PC-3 (cell line): ENCODE data around the gene ALKBH2. TPM values are rescaled to one million over a fixed set of nuclear protein-coding genes. Genes with fewer than 3 reads are reported as not detected.

Experiments used
- ATAC-seq: fragments of 200-7000 bp; cut with Tn5 transposase; 2 replicates; pipeline ENCODE4 v1.9.1; 2020; ENCODE audit warnings: mild to moderate bottlenecking, moderate library complexity
- BruUV-seq: library from RNA; stranded (reverse); fragments of 400-500 nt; replicated peaks from 2 replicates; lab custom pipeline; 2021; lab: Mats Ljungman, UMichigan
- CTCF ChIA-PET: fragments of 300-600 bp; sonication (Branson Sonifier 250); formaldehyde crosslinking; loops from one replicate; lab custom pipeline; 2022; ENCODE audit warnings: antibody characterized with exemption; lab: Charles Lee
- POLR2A ChIA-PET: fragments of 300-600 bp; sonication (Branson Sonifier 250); formaldehyde crosslinking; loops from one replicate; lab custom pipeline; 2022; ENCODE audit warnings: antibody characterized with exemption; ENCODE audit not compliant: unreplicated experiment; lab: Charles Lee
- DNase-seq: peaks from one replicate; pipeline ENCODE4 v3.0.0-alpha.2; 2015
- H2AFZ ChIP-seq: fragments of 300-600 bp; sonication (generic); 2 replicates; pipeline ENCODE4 v1.6.0; 2016; ENCODE audit warnings: antibody characterized with exemption, low read length
- H3F3A ChIP-seq: fragments of 300-600 bp; sonication (generic); one replicate; pipeline ENCODE4 v1.6.0; 2017; ENCODE audit warnings: antibody characterized with exemption, low read length, control low read depth, mild to moderate bottlenecking; ENCODE audit not compliant: unreplicated experiment
- H3K27ac ChIP-seq: fragments of 300-600 bp; sonication (generic); 2 replicates; pipeline ENCODE4 v1.5.1; 2016; ENCODE audit warnings: mild to moderate bottlenecking, low read length
- H3K27me3 ChIP-seq: fragments of 300-600 bp; sonication (generic); 2 replicates; pipeline ENCODE4 v1.6.1; 2016; ENCODE audit warnings: low read length, mixed read lengths
- H3K36me3 ChIP-seq: fragments of 300-600 bp; sonication (generic); 2 replicates; pipeline ENCODE4 v1.6.1; 2016; ENCODE audit warnings: low read depth, mixed run types, low read length, mixed read lengths
- H3K4me1 ChIP-seq: fragments of 300-600 bp; sonication (generic); 2 replicates; pipeline ENCODE4 v1.5.1; 2016; ENCODE audit warnings: low read length; ENCODE audit not compliant: insufficient read depth
- H3K4me2 ChIP-seq: fragments of 300-600 bp; sonication (generic); 2 replicates; pipeline ENCODE4 v1.6.0; 2016; ENCODE audit warnings: low read length
- H3K4me3 ChIP-seq: fragments of 300-600 bp; sonication (generic); 2 replicates; pipeline ENCODE4 v1.5.1; 2016; ENCODE audit warnings: mild to moderate bottlenecking, low read length, mixed read lengths
- H3K79me2 ChIP-seq: fragments of 300-600 bp; sonication (generic); 2 replicates; pipeline ENCODE4 v1.6.1; 2017; ENCODE audit warnings: low read length, mixed read lengths
- H3K9ac ChIP-seq: fragments of 300-600 bp; sonication (generic); 2 replicates; pipeline ENCODE4 v1.6.0; 2016; ENCODE audit warnings: mild to moderate bottlenecking, low read length
- H3K9me2 ChIP-seq: fragments of 300-600 bp; sonication (generic); replicated peaks from 2 replicates; pipeline ENCODE4 v1.6.1; 2016; ENCODE audit warnings: mixed run types, low read length, mixed read lengths
- H3K9me3 ChIP-seq: fragments of 300-600 bp; sonication (generic); 2 replicates; pipeline ENCODE4 v1.6.1; 2016; ENCODE audit warnings: low read length, mixed read lengths
- H4K20me1 ChIP-seq: fragments of 300-600 bp; sonication (generic); 2 replicates; pipeline ENCODE4 v1.6.1; 2016; ENCODE audit warnings: low read length, mixed read lengths
- CTCF ChIP-seq: fragments of 300-600 bp; sonication (generic); conservative IDR thresholded peaks from 2 replicates; pipeline ENCODE4 v1.5.1; 2017; ENCODE audit warnings: antibody characterized with exemption, low read depth, mild to moderate bottlenecking, low read length
- EZH2 ChIP-seq: fragments of 300-600 bp; sonication (generic); IDR thresholded peaks from one replicate; pipeline ENCODE4 v1.6.1; 2017; ENCODE audit warnings: antibody characterized with exemption, mild to moderate bottlenecking, low read length; ENCODE audit not compliant: unreplicated experiment
- EZH2phosphoT487 ChIP-seq: fragments of 300-600 bp; sonication (generic); IDR thresholded peaks from 2 replicates; pipeline ENCODE4 v1.6.1; 2018; ENCODE audit warnings: mild to moderate bottlenecking, antibody characterized with exemption, low read length, borderline replicate concordance
- intact Hi-C: fragments of 100-400 bp; cut with micrococcal nuclease; formaldehyde crosslinking; loops from 2 replicates; pipeline ENCODE4 v1.9.0; 2023
- total RNA-seq: library from RNA; depleted of rRNA; stranded (reverse); fragments of >200 nt; gene quantifications from 2 replicates; pipeline ENCODE4 v1.2.3, GENCODE V29; 2014

Gene ALKBH2
- total RNA-seq, 1 experiment from 2014 or later: 74.0 TPM

- H3F3A ChIP-seq: no peaks in the 10 kb centered on the region
- intact Hi-C loops: no loop called here
- H3K27ac ChIP-seq: no peak overlapping the region
- H3K9me2 ChIP-seq: no peaks in the 10 kb centered on the region
- POLR2A ChIA-PET: no interaction called here
- TF ChIP-seq EZH2phosphoT487 (no peak), CTCF (no peak), EZH2 (no peak)
- no peak overlapping the region for H3K4me2 ChIP-seq
- CTCF ChIA-PET: interaction anchor here (0.7 kb wide), 1 partner anchor 135 kb away, joined by 3 read pairs; no protein-coding TSS in a partner anchor
- no TSS peak for BruUV-seq
- no peak for DNase-seq
- no peak overlapping the region for H2AFZ ChIP-seq
- no peaks in the 10 kb centered on the region for H3K9me3 ChIP-seq
- H3K27me3 ChIP-seq: no peaks in the 10 kb centered on the region
- no peak overlapping the region for H3K9ac ChIP-seq
- H4K20me1 ChIP-seq: no peaks in the 10 kb centered on the region
- H3K79me2 ChIP-seq: no peaks in the 10 kb centered on the region
- 0 out of 2 replicates have a peak, but pooled peaks cover 10% of the 10 kb centered on the region for H3K4me1 ChIP-seq
- no peak for ATAC-seq
- H3K36me3 ChIP-seq: peaks cover 36% of the 10 kb centered on the region
- H3K4me3 ChIP-seq: no peak overlapping the region
These were observed 8.8 kb downstream of the ALKBH2 start for GRCh38 chr12:109084425-109084824.

GRCh38 chr12:109082751-109083150 lies 10.5 kb downstream of the ALKBH2 start:
- ATAC-seq (no peak), DNase-seq (no peak)
- H3K9me2 ChIP-seq: no peaks in the 10 kb centered on the region
- H3K27ac ChIP-seq: no peak overlapping the region
- H2AFZ ChIP-seq: no peak overlapping the region
- H3K4me2 ChIP-seq: no peak overlapping the region
- no peak overlapping the region for H3K4me3 ChIP-seq
- 0 out of 2 replicates have a peak, but pooled peaks cover 7% of the 10 kb centered on the region for H3K4me1 ChIP-seq
- H4K20me1 ChIP-seq: no peaks in the 10 kb centered on the region
- CTCF ChIA-PET: no interaction called here
- peaks cover 28% of the 10 kb centered on the region; the same call in 1 of the 2 replicates for H3K36me3 ChIP-seq
- no peak overlapping the region for H3K9ac ChIP-seq
- no peaks in the 10 kb centered on the region for H3K27me3 ChIP-seq
- BruUV-seq: no TSS peak
- TF ChIP-seq CTCF: no peak
- TF ChIP-seq EZH2: no peak
- TF ChIP-seq EZH2phosphoT487: no peak
- no peaks in the 10 kb centered on the region for H3K9me3 ChIP-seq
- H3F3A ChIP-seq: no peaks in the 10 kb centered on the region
- POLR2A ChIA-PET: no interaction called here
- H3K79me2 ChIP-seq: no peaks in the 10 kb centered on the region
- intact Hi-C loops: no loop called here

GRCh38 chr12:109074866-109075265 lies 18.4 kb downstream of the ALKBH2 start:
- Histone ChIP-seq H3K9ac (no peak overlapping the region), H3K36me3 (peaks cover 23% of the 10 kb centered on the region), H3K9me3 (no peaks in the 10 kb centered on the region), H3K9me2 (no peaks in the 10 kb centered on the region), H3K4me3 (no peak overlapping the region), H3K27me3 (no peaks in the 10 kb centered on the region), H3K4me1 (no peaks in the 10 kb centered on the region), H3K27ac (no peak overlapping the region), H4K20me1 (no peaks in the 10 kb centered on the region), H3K4me2 (no peak overlapping the region), H3F3A (no peaks in the 10 kb centered on the region), H3K79me2 (no peaks in the 10 kb centered on the region), H2AFZ (no peak overlapping the region)
- ChIA-PET POLR2A (no interaction called here), CTCF (no interaction called here)
- DNase-seq (no peak), ATAC-seq (no peak)
- TF ChIP-seq EZH2phosphoT487: no peak
- TF ChIP-seq CTCF: no peak
- TF ChIP-seq EZH2: no peak
- intact Hi-C loops: no loop called here
- BruUV-seq: no TSS peak
